Left lung (tissue), 14 donors: ENCODE data around the gene IYD. TPM values are rescaled to one million over a fixed set of nuclear protein-coding genes. Genes with fewer than 3 reads are reported as not detected.

Source experiments
- ATAC-seq: fragments of 200-7000 bp; cut with Tn5 transposase; one replicate; pipeline ENCODE4 v1.9.1; 2020; ENCODE audit warnings: moderate library complexity
- DNase-seq, 4 donors: peaks; one replicate each; pipeline ENCODE4 v3.0.0-alpha.2; 2013 to 2020
- H3K27ac ChIP-seq, 2 donors: fragments of 200-600 bp; sonication (generic) in 1 of 2; one replicate each; pipeline versions ENCODE4 v1.5.0 to v1.8.0; 2020 to 2021
- H3K27me3 ChIP-seq, 2 donors: fragments of 200-600 bp; sonication (generic) in 1 of 2; one replicate each; pipeline versions ENCODE4 v1.5.0 to v1.8.0; 2020 to 2021
- H3K36me3 ChIP-seq, 2 donors: fragments of 200-600 bp; sonication (generic) in 1 of 2; one replicate each; pipeline versions ENCODE4 v1.5.0 to v1.8.0; 2020 to 2021
- H3K4me1 ChIP-seq, 2 donors: fragments of 200-600 bp; one replicate each; pipeline ENCODE4 v1.8.0; 2021
- H3K4me3 ChIP-seq, 2 donors: fragments of 200-600 bp; sonication (generic) in 1 of 2; one replicate each; pipeline versions ENCODE4 v1.5.0 to v1.8.0; 2020 to 2021; ENCODE audit warnings: mild to moderate bottlenecking in 1 of 2
- H3K9me3 ChIP-seq, 2 donors: fragments of 200-600 bp; sonication (generic) in 1 of 2; one replicate each; pipeline versions ENCODE4 v1.5.0 to v1.8.0; 2020 to 2021
- CTCF ChIP-seq, 2 donors: fragments of 200-600 bp; sonication (generic) in 1 of 2; IDR thresholded peaks; one replicate each; pipeline versions ENCODE4 v1.5.0 to v1.8.0; 2021; ENCODE audit warnings: antibody characterized with exemption in 2 of 2
- intact Hi-C, 2 donors: fragments of 100-400 bp; cut with DNase I; formaldehyde crosslinking; loops; one replicate each; pipeline versions ENCODE4 v1.11.2 to v1.14.2; 2022
- long read RNA-seq, 12 donors: library from polyadenylated mRNA in 2 of 12; unstranded in 2 of 12; transcript quantifications; one replicate each; pipeline ENCODE4 v2.0.0 and lab custom pipeline, GENCODE V29; 2019 to 2026
- polyA plus RNA-seq, 6 donors: library from polyadenylated mRNA; unstranded; fragments of 120-200 nt; gene quantifications; one replicate each; pipeline ENCODE4 v1.2.1, GENCODE V29; 2013; ENCODE audit not compliant: insufficient read length in 6 of 6
- total RNA-seq, 2 donors: library from RNA; stranded (reverse); fragmentation: NEBNext Ultra II Directional; extraction: Animal tissue kit (Norgen Biotek cat#: 25700); gene quantifications; one replicate each; pipeline ENCODE4 v1.2.1, GENCODE V29; 2021
- donor health status: DM: no; HTN: yes; CAD: no.
- donor health status: DM: no; HTN: no; CAD: no.

Gene IYD
- total RNA-seq (1 to 10 TPM; 1.3 to 7.7 TPM), polyA plus RNA-seq (1 to 10 TPM; 1.8 to 3.3 (median 2.9) TPM)
- long read RNA-seq, donor 1: 0 reads
- long read RNA-seq, donor 2: 0 reads
- long read RNA-seq, donor 3: 0 reads
- long read RNA-seq, donor 4, full-length matches to known transcripts: 2 of 3 reads
- long read RNA-seq, donor 4, partial matches to known transcripts: 1 of 3 reads
- long read RNA-seq, donor 4, other reads (novel, unspliced or antisense): 0 of 3 reads
- long read RNA-seq, donor 5: 0 reads
- long read RNA-seq, donor 6: 0 reads
- long read RNA-seq, donor 7: 0 reads
- long read RNA-seq, donor 8, full-length matches to known transcripts: 2 of 2 reads
- long read RNA-seq, donor 8, partial matches to known transcripts: 0 of 2 reads
- long read RNA-seq, donor 8, other reads (novel, unspliced or antisense): 0 of 2 reads
- long read RNA-seq, donor 9: 0 reads
- long read RNA-seq, donor 10: 0 reads
- long read RNA-seq, donor 11: 0 reads
- long read RNA-seq, donor 12, full-length matches to known transcripts: 1 of 1 reads
- long read RNA-seq, donor 12, partial matches to known transcripts: 0 of 1 reads
- long read RNA-seq, donor 12, other reads (novel, unspliced or antisense): 0 of 1 reads

GRCh38 chr6:150368762-150369161 is at the start of gene IYD:
Gene IYD, plus strand, starts transcription at chr6:150369012. Its CDS starts 20 bp downstream, at chr6:150369032.
- no peak within 1 kb of the TSS for H3K4me3 ChIP-seq
- no peak within 1 kb of the TSS for H3K27ac ChIP-seq
- H3K27me3 ChIP-seq: no peaks in the 10 kb centered on the region
- no peaks in the 10 kb centered on the region for H3K4me1 ChIP-seq
- TF ChIP-seq CTCF (IDR thresholded peaks at IDR 0.05): no peak
- peak; percentile 76 for ATAC-seq
- H3K9me3 ChIP-seq: no peaks in the 10 kb centered on the region
- intact Hi-C loops: no loop called here
- DNase-seq: peak in 2 of 4 donors; percentile 37 to 39
- H3K36me3 ChIP-seq: no peaks in the 10 kb centered on the region

- intact Hi-C loops: no loop called here
- TF ChIP-seq CTCF (IDR thresholded peaks at IDR 0.05): no peak
- no peaks in the 10 kb centered on the region for H3K27me3 ChIP-seq
Observed at GRCh38 chr6:150319924-150320323, 48.9 kb upstream of the IYD start.

GRCh38 chr6:150320442-150320841 is 48.4 kb upstream of the IYD start:
- H3K4me1 ChIP-seq: peaks cover 0 to 13% of the 10 kb centered on the region in 2 donors
- peak; percentile 47 for ATAC-seq
- no peaks in the 10 kb centered on the region for H3K27me3 ChIP-seq
- no peaks in the 10 kb centered on the region for H3K9me3 ChIP-seq
- DNase-seq: peak in 2 of 4 donors; percentile 59 to 87
- intact Hi-C loops: no loop called here
- no peak overlapping the region for H3K27ac ChIP-seq
- H3K4me3 ChIP-seq: no peak overlapping the region
- no peaks in the 10 kb centered on the region for H3K36me3 ChIP-seq
- TF ChIP-seq CTCF (IDR thresholded peaks at IDR 0.05): no peak

More at GRCh38 chr6:150319924-150320323, 48.9 kb upstream of the IYD start:
- no peaks in the 10 kb centered on the region for H3K36me3 ChIP-seq
- no peak overlapping the region for H3K4me3 ChIP-seq
- no peaks in the 10 kb centered on the region for H3K9me3 ChIP-seq
- DNase-seq: no peak
- H3K4me1 ChIP-seq: peaks cover 0 to 9% of the 10 kb centered on the region in 2 donors
- no peak for ATAC-seq
- H3K27ac ChIP-seq: no peak overlapping the region

GRCh38 chr6:150322466-150322871 is 46.3 kb upstream of the IYD start:
- Histone ChIP-seq H3K27me3 (no peaks in the 10 kb centered on the region), H3K27ac (peak overlapping the region in 1 of 2 donors; percentile 41), H3K36me3 (no peaks in the 10 kb centered on the region), H3K4me1 (peaks cover 0 to 13% of the 10 kb centered on the region in 2 donors), H3K4me3 (no peak overlapping the region), H3K9me3 (no peaks in the 10 kb centered on the region)
- TF ChIP-seq CTCF (IDR thresholded peaks at IDR 0.05): no peak
- intact Hi-C loops: no loop called here
- ATAC-seq: no peak
- peak in 1 of 4 donors; percentile 28 for DNase-seq

GRCh38 chr6:150323205-150323604 is 45.6 kb upstream of the IYD start:
- ATAC-seq (no peak), DNase-seq (no peak)
- no peaks in the 10 kb centered on the region for H3K9me3 ChIP-seq
- H3K4me1 ChIP-seq: peaks cover 0 to 13% of the 10 kb centered on the region in 2 donors
- H3K27ac ChIP-seq: no peak overlapping the region
- no peak for TF ChIP-seq CTCF (IDR thresholded peaks at IDR 0.05)
- intact Hi-C loops: no loop called here
- H3K4me3 ChIP-seq: no peak overlapping the region
- no peaks in the 10 kb centered on the region for H3K27me3 ChIP-seq
- H3K36me3 ChIP-seq: no peaks in the 10 kb centered on the region
